Pulmonary artery endothelial cell (primary cell): ENCODE data around the gene HERC2. TPM values are rescaled to one million over a fixed set of nuclear protein-coding genes. Genes with fewer than 3 reads are reported as not detected.
"Not testable (repeated sequence)": the region's sequence is repeated elsewhere in the genome, so short reads cannot be mapped to it uniquely, and the experiment has no call there.

Source experiments
- DNase-seq: peaks from one replicate; pipeline ENCODE4 v3.0.0-alpha.2; 2011; ENCODE audit warnings: low read depth, low spot score
- total RNA-seq: library from RNA; depleted of rRNA; stranded (reverse); fragments of >200 nt; gene quantifications from 2 replicates; pipeline ENCODE4 v1.2.3, GENCODE V29; 2014

Gene HERC2
- total RNA-seq, 1 donor from 2014 or later: 62.4 TPM

DNA sequence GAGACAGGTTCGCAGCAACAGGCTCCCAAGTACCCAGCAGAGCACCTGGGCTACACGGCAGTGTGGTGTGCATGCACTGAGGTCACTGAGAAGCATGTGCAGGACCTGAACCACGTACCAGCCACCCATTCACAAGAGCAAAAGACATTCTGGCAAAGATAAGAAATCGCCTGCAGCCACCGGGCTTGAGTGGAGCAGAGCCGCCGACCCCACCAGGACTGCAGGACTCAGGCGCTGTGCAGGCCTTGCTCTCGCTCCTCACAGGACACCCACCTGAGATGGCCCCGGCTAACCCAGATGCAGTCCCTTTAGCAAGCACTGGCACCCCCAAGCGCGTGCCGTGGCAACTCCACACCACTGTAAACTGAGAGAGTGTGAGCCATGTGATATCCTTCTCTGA lies 190.6 kb downstream of the HERC2 start:
- DNase-seq: no peak

DNA sequence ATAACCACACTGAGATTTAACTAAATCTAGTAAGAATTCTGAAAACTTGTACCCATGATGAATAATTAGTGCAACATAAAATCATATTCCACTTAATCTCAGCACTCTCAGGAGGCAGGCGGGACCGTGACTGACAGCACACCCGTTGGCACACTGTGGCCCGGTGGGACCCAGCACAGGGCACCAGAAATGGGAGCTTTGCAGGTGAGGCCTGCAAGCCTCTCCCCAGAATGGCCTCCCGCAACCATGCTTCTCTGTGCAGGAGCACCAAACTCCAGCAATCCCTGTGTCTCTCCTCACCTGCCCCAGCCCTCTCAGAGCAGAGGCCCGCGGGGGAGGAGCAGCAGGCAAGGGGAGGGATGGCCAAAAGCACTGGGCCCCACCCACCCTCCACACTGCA lies 191.3 kb downstream of the HERC2 start:
- no peak for DNase-seq

DNA sequence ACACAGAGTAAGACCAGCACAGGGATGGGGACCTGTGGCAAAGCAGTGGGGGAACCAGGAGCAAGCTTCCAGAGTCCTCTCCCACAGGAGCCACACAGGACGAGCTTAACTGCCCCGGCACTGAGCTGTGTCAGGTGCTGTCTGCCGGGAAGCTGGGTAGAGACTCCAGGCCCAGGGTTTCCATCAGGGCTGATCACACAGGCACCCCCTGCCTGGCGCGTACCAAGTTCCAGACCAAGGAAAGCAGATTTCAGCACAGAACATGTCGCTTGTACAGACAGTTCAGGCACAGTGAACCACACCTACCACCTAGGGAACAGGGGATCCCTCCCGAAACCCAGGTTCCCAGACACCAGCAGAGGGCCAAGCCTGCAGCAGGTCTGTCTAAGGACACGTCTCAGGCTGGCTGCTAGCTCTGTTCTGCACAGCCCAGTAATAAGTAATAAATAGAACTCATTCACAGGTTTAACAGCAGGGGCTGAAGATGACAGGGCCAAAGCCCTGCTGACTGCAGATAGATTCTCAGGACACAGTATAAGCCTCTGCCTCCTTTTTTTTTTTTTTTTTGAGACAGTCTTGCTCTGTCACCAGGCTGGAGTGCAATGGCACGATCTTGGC lies 192.6 kb downstream of the HERC2 start:
- DNase-seq: no peak

DNA sequence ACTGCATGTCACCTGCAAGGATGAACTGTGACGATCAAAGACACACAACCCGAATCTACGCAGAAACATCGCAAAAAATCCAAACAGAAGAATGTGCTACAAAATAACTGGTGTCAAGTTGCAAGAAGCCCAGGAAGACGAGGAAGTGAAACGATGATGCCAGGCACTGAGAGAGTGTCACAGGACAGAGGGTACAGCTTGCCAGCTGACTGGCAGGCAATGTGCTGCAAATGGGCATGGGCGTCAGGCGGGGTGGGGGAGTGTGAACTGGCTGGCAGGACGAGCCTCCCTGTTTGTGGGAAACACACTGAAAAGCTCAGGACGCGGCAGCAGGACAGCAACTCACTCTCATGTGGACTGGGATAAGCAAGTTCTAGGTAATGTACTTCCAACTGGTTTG lies 193.9 kb downstream of the HERC2 start:
- no peak for DNase-seq

DNA sequence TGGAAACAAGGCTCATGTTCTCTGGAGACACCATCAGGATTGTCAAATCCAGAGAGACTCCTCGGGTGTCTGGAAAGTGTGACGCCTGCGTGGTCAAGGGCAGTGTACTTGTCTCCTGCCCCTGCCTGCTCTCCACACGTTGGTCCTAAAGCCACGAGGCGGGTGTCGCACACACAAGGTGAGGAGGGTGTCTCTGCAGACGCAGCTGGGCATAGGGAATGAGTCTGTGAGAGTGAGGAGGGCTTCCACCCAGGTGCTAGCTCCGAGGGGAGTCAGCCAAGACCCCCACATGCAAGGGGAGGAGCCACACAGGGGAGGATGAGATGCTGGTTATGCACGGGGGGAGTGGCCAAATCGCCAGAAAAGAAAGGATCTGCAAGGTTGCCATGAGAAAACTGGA lies 194.9 kb downstream of the HERC2 start:
- DNase-seq: no peak

DNA sequence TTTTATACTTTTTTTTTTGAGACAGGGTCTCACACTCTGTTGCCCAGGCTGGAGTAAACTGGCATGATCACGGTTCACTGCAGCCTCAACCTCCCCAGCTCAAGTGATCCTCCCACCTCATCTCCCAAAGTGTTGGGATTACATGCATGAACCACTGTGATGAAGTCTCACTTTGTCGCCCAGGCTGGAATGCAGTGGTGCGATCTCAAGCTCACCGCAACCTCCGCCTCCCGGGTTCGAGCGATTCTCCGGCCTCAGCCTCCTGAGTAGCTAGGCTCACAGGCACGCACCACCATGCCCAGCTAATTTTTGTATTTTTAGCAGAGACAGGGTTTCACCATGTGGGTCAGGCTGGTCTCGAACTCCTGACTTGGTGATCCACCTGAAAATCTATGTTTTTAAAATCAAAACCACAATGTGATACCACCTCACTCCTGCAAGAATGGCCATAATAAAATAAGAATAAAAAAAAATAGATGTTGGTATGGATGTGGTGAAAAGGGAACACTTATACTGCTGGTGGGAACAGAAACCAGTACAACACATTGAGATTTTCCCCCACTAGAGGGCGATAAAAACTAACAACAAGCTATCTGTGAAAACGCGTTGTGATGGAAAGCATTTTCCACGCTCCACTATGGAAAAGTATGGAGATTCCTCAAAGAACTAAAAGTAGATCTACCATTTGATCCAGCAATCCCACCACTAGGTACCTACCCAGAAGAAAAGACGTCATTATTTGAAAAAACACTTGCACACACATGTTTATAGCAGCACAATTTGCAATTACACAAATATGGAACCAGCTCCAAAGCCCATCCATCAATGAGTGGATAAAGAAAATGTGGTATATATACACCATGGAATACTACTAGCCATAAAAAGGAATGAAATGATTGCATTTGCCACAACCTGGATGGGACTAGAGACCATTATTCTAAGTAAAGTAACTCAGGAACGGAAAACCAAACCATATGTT lies 196.0 kb downstream of the HERC2 start:
- DNase-seq: peak; percentile 22

DNA sequence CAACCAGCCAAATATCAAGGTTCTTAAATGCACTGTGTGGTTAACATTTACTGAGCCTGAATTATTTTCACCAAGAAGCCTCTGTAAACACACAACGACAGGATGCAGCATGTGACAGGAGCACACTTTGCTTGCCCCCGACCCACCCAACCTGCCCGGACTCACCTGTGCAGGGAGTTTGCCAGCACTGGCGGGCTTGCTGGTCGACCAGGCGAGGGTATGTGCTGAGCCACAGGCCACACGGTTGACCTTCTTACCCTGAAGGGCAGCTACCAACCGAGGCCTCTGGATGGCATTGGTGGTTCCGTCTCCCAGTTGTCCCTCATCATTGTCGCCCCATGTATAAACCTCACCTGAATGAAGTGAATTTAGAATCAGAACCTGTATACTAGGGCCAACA lies 197.1 kb downstream of the HERC2 start:
- no peak for DNase-seq

DNA sequence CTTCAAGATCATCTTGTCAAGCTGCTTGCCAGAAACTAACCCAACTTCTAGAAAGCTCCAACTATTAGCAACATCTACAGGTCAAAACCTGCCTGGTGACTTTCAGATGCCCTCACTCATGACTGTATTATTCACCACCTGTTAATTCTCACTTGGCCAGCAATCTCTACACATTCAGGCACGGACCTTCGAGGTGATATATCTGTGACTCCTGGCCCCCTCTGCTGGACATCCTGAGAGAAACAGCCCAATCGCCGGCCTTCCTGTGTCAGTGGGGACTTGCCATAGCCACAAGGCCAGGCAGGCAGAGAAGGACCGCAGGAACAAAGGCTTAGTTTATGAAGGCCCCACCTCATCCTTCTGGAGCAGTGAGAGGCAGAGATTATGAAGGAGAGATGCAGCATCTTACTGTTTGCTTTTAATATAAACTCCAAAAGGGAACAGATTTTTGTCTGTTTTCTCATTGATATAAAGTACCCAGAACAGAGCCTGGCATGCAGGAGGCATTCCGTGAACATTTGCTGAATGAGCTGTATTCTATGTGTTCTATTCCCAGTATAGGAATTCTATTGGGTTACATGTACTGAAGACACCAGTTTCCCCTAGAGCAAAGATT lies 198.5 kb downstream of the HERC2 start:
- peak; percentile 20 for DNase-seq

DNA sequence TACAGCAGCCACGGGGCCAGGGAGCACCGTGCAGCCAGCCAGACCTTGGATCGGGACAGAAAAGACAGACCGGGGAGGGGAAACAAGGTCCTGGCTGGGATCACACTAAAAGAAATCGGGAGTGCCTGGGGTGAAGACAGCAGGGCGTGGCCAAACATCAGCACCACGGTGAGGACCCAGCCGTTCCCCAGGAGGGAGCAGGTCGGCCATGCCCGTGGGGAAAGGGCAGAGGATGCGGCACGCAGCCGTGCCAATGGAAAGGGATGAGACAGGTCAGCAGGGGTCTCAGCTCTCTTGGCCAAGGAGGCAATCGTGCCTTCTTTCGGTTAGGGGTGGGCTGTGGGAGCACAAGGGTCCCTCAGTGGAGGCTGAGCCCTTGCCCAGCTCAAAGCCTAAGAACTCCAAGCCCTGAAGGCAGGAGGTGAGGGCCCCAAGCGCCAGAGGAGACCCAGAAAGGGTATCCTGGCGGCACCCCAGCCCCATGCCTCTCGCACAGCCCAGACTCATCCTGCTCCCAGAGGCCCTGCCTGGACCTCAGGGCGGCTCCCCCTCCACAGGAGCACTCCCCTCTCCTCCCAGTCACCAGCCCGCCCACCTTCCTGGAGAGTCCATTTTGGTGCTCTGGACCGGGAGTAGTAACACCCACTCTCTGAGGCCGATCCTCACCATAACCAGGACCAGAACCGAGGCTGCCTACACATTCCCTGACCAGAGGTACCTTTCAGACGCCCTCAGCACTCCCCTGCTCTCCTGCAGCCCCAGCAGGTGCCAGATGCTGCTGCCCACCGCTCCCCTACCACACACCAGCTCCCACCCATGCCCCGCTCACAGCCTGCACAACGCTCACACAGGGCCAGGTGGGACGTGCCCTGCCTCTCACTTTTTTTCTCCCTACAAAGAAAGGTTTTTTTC lies 199.7 kb downstream of the HERC2 start:
- no peak for DNase-seq

DNA sequence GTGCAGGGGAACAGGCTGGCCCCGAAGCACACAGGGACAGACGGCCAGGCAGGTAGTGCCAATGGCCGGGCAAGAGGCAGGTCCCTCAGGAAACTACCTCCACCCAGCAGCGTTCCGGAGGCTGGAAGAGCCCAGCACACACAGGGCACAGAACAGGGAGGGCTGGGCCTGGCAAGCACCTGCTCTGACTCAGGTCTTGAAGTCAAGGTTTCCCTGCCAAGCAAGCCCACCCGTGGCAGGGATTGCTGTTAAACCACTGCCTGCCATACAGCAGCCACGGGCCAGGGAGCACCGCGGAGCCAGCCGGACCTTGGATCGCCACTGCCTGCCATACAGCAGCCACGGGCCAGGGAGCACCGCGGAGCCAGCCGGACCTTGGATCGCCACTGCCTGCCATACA lies 200.4 kb downstream of the HERC2 start:
- DNase-seq: not testable (repeated sequence)

DNA sequence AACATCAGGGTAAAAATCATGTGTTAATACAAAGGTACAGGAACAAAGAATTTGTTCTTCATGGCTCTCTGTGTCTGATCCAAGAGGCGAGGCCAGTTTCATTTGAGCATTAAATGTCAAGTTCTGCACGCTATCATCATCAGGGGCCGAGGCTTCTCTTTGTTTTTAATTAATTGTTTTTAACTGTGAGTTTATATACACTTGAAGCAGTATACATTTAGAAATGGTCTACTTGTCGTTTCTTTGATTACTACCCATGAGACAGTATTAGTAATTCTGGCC lies 201.7 kb downstream of the HERC2 start:
- DNase-seq: no peak

DNA sequence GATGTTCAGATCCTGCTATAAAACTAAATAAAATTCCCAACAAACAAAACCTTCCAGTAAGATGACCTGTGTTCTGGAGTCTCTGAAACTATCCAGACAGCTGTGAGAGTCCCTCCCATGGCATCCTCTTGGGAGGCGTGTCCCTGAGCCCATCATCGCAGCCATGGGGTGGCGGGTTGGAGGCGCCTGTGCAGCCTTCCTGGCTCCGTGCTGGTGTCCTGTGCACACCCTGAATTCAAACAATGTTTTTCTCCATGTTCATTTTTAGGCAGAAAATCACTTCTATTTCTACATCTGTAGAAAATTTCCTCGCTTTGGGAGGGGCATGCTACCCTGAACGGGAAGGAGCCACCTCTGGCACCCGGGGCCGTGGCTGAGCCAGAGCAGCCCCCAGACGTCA lies 203.4 kb downstream of the HERC2 start:
- DNase-seq: no peak

DNA sequence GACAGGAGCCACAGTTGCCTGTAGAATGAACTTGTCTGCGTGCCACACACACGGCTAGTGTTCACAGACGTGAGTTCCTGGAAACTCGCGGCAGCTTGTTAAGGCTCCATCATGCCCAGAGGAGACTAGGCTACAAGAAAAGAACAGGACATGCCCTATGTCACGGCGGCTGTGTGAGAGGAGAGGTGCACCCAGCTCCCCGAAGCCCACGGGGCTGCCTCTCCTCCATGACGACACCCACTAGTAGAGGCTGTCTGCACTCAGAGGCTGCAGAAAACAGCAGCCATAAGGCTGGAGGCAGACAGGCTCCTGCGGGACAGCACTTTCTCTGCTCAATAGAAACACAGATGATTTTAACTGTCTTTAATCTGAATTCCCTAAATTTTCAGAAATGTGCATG lies 203.9 kb downstream of the HERC2 start:
- DNase-seq: no peak

DNA sequence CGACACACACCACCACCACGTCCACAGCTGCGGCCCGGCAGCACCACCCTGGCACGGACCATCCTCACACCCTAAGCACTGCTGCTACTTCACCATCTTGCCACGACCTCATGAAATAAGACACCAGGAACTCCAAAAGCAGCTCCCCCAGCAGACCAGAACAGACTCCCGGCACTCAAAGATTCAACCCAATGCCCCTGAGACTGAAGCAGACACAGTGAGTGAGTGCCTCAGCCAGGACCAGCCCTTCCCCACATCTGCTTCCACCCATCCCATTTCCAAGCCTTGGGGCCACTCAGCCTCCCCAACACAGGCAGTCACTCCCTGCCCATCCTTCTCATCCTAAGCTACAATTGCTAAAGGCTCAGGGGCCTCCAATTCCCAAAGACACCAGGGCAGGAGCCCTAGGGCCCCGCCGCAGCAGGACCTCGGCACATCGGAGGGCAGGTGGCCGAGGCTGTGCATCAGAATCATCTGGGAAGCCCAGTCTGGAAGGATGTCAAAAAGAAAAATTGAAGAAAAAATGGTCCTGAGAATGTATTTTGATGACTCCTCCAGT lies 204.5 kb downstream of the HERC2 start:
- no peak for DNase-seq

DNA sequence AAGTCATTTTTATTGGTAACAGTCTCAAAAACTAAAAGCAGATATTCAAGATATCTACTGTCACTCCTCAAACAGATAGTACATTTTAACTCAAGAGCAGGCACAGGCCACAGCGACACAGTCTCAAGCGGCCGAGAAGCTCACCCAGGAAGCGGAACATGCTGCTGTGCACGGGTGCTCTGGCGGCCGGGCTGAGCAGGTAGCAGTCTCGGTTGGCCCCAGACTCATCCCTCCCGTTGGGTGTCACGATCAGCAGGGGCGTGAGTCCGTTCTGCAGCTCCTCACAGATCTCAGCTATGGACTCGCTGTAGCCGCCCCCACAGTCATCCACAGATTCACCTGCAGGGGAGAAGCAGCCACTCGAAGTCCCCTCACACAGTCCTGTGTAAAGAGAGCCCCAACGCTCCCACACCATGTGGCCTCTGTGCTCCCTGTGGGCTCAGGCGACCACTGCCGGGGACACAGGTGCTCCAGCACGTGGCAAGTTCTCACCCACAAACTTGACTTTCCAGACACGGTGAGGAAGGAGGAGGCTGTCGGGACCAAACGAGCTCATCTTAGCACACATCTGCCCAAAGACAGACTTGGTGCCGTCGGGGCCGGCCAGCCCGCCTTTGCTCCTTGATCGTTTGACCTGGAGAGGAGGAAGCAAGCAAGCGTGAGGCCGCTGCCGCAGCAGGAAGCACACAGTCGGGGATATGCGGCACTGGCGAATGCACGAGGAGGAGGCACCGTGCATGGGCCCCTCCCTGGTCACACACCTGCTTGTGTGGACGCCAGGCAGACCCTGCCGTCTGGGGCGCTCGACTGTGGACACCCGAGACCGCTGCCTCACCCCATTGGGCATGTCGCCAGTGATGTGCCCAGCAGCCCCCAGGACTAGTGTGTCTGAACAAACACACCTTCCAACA lies 205.2 kb downstream of the HERC2 start:
- no peak for DNase-seq

DNA sequence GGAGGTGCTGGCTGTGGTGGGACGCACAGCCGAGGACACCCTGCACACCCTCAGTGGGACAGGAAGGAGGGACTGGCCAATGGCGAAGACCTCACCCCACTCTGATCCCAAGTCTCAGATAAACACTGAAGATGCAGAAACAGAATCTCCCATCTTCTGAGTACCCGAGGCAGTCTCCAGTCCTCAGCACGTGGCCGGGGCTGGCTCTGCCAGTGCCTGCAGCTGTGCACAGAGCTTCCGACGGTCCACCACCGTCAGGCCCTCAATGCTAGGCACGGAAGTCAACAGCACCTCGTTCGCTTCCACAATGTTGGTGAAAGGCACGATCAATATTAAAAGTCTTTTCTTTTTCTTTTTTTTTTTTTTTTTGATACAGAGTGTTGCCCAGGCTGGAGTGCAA lies 206.1 kb downstream of the HERC2 start:
- no peak for DNase-seq

DNA sequence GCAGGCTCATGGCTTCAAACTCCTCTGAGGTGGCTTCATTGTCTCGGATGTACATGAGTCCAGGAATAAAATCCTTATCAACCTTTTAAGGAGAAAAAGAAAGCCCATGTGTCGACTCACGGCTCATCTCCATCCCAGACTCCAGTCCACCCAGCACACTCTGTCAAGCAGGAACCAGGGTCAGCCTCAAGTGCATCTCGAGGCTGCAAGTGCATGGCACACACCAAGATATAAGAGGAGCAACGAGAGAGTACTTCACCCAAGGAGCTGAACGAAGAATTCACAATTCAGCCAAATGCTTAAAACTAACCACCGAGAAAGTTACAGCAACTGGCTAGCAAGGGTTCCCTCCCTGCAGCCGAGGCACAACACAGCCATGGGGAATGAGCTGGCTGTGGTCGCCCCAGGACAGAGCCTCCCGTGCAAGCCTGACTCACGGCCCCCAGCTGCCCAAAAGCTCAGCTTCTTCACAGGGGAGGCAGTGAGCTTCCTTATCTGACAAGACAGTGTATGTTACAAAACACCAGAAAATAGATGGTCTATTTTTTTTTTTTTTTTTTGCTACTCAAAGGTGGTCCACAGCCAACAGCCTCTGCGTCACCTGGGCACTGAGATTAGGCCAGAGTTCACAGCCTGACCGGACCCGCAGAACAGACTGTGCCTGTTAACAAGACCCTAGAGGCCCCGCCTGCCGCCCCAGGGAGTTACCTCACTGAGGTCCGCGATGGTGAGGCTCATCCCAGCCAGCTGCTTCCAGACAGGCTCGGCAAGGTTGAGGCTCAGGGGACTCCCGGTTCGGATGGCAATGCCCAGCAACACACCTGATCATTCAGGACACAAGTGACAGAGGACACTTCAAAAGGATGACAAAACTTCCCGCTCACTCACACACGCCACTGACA lies 207.0 kb downstream of the HERC2 start:
- DNase-seq: no peak

DNA sequence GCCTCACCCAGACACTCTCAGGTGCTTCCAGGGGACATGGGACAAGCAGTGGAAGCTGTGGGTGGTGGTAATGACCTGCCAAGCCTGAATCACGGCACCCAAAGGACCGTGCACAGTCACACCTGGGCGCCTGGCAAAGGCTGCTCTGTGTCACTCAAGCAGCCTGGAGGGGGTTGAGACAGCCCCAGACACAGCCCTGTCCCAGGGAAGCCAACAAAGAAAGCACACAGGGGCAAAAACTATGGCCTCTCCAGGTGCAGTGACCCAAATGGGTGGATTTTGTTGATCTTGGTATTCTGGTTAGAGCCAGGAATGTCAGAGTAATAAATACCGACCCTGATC lies 207.9 kb downstream of the HERC2 start:
- DNase-seq: no peak

DNA sequence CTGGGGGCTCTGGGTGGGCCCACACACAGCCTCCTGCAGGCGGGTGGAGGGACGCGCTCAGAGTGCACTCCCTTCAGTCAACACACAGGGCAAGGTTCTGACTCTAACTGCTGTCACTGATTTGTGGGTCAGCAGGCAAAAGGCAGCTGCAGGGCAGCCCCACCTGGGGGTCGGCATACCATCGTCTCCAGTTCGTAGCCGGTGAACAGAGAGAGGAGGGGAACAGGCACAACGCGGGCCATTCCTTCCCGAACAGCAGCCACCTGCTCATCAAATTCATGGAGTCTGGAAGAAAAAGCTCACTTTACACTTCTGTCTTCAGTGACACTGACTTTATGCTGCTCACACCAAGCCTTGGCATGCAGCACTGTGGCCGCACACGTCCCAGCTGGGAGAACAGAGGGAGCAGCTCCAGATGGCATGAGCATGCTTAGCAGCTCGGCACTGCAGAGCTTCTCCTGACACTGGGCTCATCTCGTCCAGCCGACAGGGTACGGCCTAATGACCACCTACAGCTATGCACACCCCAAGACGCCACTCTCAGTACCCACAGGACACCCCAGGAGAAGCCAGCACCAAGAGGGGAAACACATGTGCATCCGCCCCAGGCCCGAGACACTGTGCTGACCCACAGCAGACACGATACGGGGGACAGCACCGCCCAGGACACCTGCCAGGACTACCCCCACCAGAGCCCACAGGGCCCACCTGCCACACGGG lies 208.4 kb downstream of the HERC2 start:
- DNase-seq: no peak
